T-helper 2 cell (primary cell): Measurements from ENCODE around the gene FAM9B.
"Not testable (repeated sequence)": the region's sequence is repeated elsewhere in the genome, so short reads cannot be mapped to it uniquely, and the experiment has no call there.

ENCODE experiments used
- DNase-seq, 5 experiments: peaks; one replicate each; pipeline versions ENCODE4 v3.0.0 to v3.0.0-alpha.2; 2012 to 2022
- total RNA-seq, 2 donors: gene quantifications; one replicate each; lab custom pipeline; 2026; lab: John Stamatoyannopoulos, UW

Gene FAM9B
- total RNA-seq: 0 reads per million in 2 donors

GRCh38 chrX:9033989-9034388 is at the start of gene FAM9B:
FAM9B (minus strand) TSS chrX:9034127; CDS start chrX:9032986, 1,141 bp downstream.
- no peak for DNase-seq

- DNase-seq: no peak
These were observed 47.3 kb upstream of the FAM9B start for GRCh38 chrX:9081271-9081670.

- peak in 1 of 5 experiments; percentile 72 for DNase-seq
These were observed 40.4 kb upstream of the FAM9B start for GRCh38 chrX:9074326-9074725.

- DNase-seq: no peak
These were observed 38.4 kb upstream of the FAM9B start for GRCh38 chrX:9072281-9072680.

GRCh38 chrX:9071031-9071650 is 37.2 kb upstream of the FAM9B start:
- no peak for DNase-seq

- DNase-seq: no peak
These were observed 35.6 kb upstream of the FAM9B start for GRCh38 chrX:9069573-9069972.

GRCh38 chrX:9064694-9065093 is 30.8 kb upstream of the FAM9B start:
- peak in 1 of 5 experiments; percentile 8 for DNase-seq

- DNase-seq: no peak
These were observed 28.7 kb upstream of the FAM9B start for GRCh38 chrX:9062641-9063040.

- peak in 1 of 5 experiments; percentile 28 for DNase-seq
These were observed 21.4 kb upstream of the FAM9B start for GRCh38 chrX:9055354-9055753.

- DNase-seq: no peak
These were observed 18.2 kb upstream of the FAM9B start for GRCh38 chrX:9052081-9052480.

GRCh38 chrX:9050331-9050730 is 16.4 kb upstream of the FAM9B start:
- no peak for DNase-seq

GRCh38 chrX:9048801-9049200 is 14.9 kb upstream of the FAM9B start:
- no peak for DNase-seq

- DNase-seq: no peak
These were observed 4.3 kb upstream of the FAM9B start for GRCh38 chrX:9038244-9038643.

- DNase-seq: no peak
These were observed 3.4 kb upstream of the FAM9B start for GRCh38 chrX:9037296-9037695.

- no peak for DNase-seq
These were observed 341 bp downstream of the FAM9B start for GRCh38 chrX:9033586-9033985.

- no peak for DNase-seq
These were observed 748 bp downstream of the FAM9B start for GRCh38 chrX:9033179-9033578.

- no peak for DNase-seq
These were observed 10.6 kb downstream of the FAM9B start for GRCh38 chrX:9023293-9023692.

GRCh38 chrX:9019151-9019550 is 14.8 kb downstream of the FAM9B start:
- no peak for DNase-seq

GRCh38 chrX:9018332-9018731 is 15.6 kb downstream of the FAM9B start:
- not testable (repeated sequence) for DNase-seq

GRCh38 chrX:9003041-9003440 is 30.9 kb downstream of the FAM9B start:
- DNase-seq: peak in 1 of 5 experiments; percentile 30

- DNase-seq: peak in 1 of 5 experiments; percentile 8
These were observed 45.5 kb downstream of the FAM9B start for GRCh38 chrX:8988446-8988845.

- peak in 3 of 5 experiments; percentile 44 to 62 (median 59) for DNase-seq
These were observed 46.2 kb downstream of the FAM9B start for GRCh38 chrX:8987672-8988250.

GRCh38 chrX:8984231-8984630 is 49.7 kb downstream of the FAM9B start:
- DNase-seq: no peak

GRCh38 chrX:8981723-8982122 is 52.2 kb downstream of the FAM9B start:
- DNase-seq: peak in 1 of 5 experiments; percentile 91

GRCh38 chrX:8980756-8981155 is 53.2 kb downstream of the FAM9B start:
- no peak for DNase-seq
